ENCODE data around the gene OR2H2.
A peak's percentile ranks its signal among the peaks of the same experiment; 100 is the strongest.

The OR2H2 gene

GRCh38 chr6:29632789-29633533 is 48.0 kb downstream of the OR2H2 start, which contains the start of gene GABBR1:
GABBR1 (minus strand) TSS chr6:29633183; CDS start chr6:29632385, 798 bp downstream.
- H3K4me3 ChIP-seq (ENCODE audit: low read length): peak within 1 kb of the TSS; percentile 75
- no peak for TF ChIP-seq CTCF (conservative IDR thresholded peaks at IDR 0.05; ENCODE audit: low read length)
- DNase-seq (ENCODE audit: low read depth): peak; percentile 85

GRCh38 chr6:29633534-29633905 is 48.6 kb downstream of the OR2H2 start:
- TF ChIP-seq CTCF (conservative IDR thresholded peaks at IDR 0.05; ENCODE audit: low read length): no peak
- no peak for DNase-seq (ENCODE audit: low read depth)
- H3K4me3 ChIP-seq (ENCODE audit: low read length): peak overlapping the region; percentile 75

- H3K4me3 ChIP-seq (ENCODE audit: low read length): no peak overlapping the region
- no peak for TF ChIP-seq CTCF (conservative IDR thresholded peaks at IDR 0.05; ENCODE audit: low read length)
- no peak for DNase-seq (ENCODE audit: low read depth)
Measured at GRCh38 chr6:29637247-29637646, 52.3 kb downstream of the OR2H2 start.

Data from AG10803 (cell line).